ENCODE results near the gene CKS1B.

The CKS1B gene

DNA sequence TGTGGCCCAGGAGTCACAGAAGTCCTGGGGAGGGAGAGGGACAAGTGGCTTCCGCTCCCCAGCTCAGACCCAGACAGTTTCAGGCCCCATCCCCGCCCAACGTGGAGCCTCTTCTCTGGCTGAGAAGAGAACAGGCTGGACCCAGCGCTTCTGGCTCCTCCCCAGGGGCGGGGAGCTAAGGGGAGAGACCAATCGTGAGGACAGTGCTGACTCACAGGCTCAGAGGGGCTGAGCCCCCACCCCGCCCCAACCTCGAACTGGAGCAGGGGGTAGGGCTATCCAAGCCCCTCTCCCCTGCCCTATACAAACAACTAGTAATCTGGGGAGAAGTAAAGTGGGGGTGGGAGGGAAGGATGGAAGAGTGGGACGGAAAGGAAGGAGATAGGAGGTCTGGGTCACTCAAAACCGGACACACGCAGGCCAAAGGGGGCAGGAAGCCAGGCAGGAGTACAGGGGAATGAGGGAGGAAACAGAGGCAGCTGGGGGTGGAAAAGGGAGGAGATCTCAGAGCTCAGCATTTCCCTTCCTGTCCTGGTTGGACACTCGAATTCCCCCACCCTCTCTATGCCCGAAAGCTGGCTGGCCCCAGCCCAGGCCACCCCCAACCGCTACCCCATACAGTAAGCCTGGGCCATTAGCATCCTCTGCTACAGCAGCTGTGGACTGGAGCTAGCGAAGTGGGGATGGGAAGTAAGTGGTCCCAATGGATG lies 3.7 kb upstream of the CKS1B start, which contains the start of gene SHC1:
SHC1 (minus strand) TSS at position 117 of the 710 bp plus-strand sequence. CDS start 221 bp downstream, outside the sequence.
- Histone ChIP-seq H4K91ac (ENCODE audit: low read length) (peak within 1 kb of the TSS; percentile 99), H4K8ac (ENCODE audit: low read length) (peak within 1 kb of the TSS; percentile 90), H3K4me1 (ENCODE audit: control insufficient read depth, insufficient read depth, low read depth, low read length) (peaks cover 31% of the 10 kb centered on the region), H3K27ac (ENCODE audit: low read length, poor library complexity, severe bottlenecking) (peak within 1 kb of the TSS; percentile 100), H2BK15ac (ENCODE audit: low read depth, poor library complexity, severe bottlenecking) (peak within 1 kb of the TSS; percentile 92), H3K23ac (ENCODE audit: low read length in 2 of 2) (peak within 1 kb of the TSS in 1 of 2 experiments; percentile 92), H3K36me3 (ENCODE audit: control insufficient read depth in 1 of 2, insufficient read depth in 2 of 2, low read depth in 1 of 2, low read length in 2 of 2) (peaks cover 28% of the 10 kb centered on the region in 2 experiments), H3K9me3 (ENCODE audit: control insufficient read depth, low read length) (no peaks in the 10 kb centered on the region), H3K4me3 (ENCODE audit: insufficient read depth in 1 of 2, low read depth in 1 of 2, low read length in 2 of 2) (peak within 1 kb of the TSS; percentile 70 to 90), H3K27me3 (ENCODE audit: control insufficient read depth in 1 of 2, insufficient read depth in 1 of 2, low read length in 2 of 2) (no peaks in the 10 kb centered on the region), H3K14ac (ENCODE audit: low read length in 2 of 2) (peak within 1 kb of the TSS in 1 of 2 experiments; percentile 57), H3K4me2 (ENCODE audit: low read length, poor library complexity, severe bottlenecking) (peak within 1 kb of the TSS; percentile 89), H3K4ac (ENCODE audit: low read depth in 1 of 2, low read length in 2 of 2) (peak within 1 kb of the TSS; percentile 97 to 98), H2AFZ (ENCODE audit: low read depth, low read length) (no peak within 1 kb of the TSS), H2BK5ac (ENCODE audit: low read depth, low read length, poor library complexity, severe bottlenecking) (peak within 1 kb of the TSS; percentile 83), H3K9ac (ENCODE audit: low read length) (peak within 1 kb of the TSS; percentile 98), H2BK120ac (ENCODE audit: low read depth, low read length) (peak within 1 kb of the TSS; percentile 87), H2BK12ac (ENCODE audit: low read length in 2 of 2) (peak within 1 kb of the TSS; percentile 97 to 100), H3K79me1 (replicated peaks; ENCODE audit: low read length, poor library complexity, severe bottlenecking) (no peaks in the 10 kb centered on the region), H2AK5ac (ENCODE audit: low read length, severe bottlenecking) (peak within 1 kb of the TSS; percentile 100), H3K18ac (ENCODE audit: low read depth in 1 of 2, low read length in 2 of 2) (peak within 1 kb of the TSS; percentile 92 to 98)
- peak; percentile 96 for DNase-seq
- WGBS: 1% methylated on average over 7 of the region's 15 CpGs

DNA sequence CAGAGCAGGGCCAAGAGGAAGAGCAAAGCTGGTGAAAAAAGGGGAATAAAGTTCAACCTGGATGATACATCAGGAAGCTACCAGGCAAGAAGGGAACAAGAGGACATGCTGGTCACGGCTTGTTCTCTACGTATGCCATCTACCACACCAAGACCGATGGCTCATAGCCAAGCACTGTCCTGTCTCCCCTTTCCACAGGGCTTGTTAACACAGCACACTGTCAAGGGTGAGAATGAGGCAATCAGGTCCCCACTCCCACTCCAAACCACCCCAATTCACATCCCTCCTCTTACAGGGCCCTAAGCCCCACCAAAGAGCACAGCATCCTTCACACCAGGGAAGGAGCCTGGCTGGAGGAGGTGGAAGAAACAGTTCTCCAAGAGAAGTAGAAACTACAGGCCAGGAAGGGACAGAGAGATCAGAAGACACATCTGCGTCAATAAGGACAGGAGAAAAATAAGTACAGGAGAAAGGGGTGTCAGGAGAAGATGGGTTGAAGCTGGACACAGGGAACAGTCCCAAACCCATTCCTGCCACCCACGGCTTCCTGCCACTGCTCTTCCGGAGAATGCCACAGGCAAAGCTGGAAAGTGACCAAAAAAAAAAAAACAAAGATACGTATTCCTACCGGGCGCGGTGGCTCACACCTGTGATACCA lies 3.0 kb upstream of the CKS1B start:
- 57% methylated on average over 10 of the region's 10 CpGs for WGBS
- peak overlapping the region; percentile 100 for H2AK5ac ChIP-seq (ENCODE audit: low read length, severe bottlenecking)
- no peak overlapping the region for H2AFZ ChIP-seq (ENCODE audit: low read depth, low read length)

DNA sequence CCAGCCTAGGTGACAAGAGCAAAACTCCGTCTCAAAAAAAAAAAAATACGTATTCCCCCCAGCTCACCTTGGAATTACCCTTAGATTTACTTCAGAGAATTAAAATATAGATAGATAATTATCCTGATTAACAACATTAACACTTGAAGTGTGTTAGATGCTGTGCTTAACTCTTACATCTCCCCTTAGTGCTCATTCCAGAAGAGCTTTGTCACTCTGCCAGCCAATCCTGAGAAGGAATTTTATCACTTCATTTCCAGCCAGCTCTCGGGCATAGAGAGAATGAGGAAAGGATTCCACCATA lies 2.3 kb upstream of the CKS1B start:
- Histone ChIP-seq H3K14ac (ENCODE audit: low read length in 2 of 2) (no peak overlapping the region), H3K4me1 (ENCODE audit: control insufficient read depth, insufficient read depth, low read depth, low read length) (peaks cover 27% of the 10 kb centered on the region), H3K79me1 (replicated peaks; ENCODE audit: low read length, poor library complexity, severe bottlenecking) (no peaks in the 10 kb centered on the region), H3K36me3 (ENCODE audit: control insufficient read depth in 1 of 2, insufficient read depth in 2 of 2, low read depth in 1 of 2, low read length in 2 of 2) (peaks cover 15 to 16% of the 10 kb centered on the region in 2 experiments), H2BK12ac (ENCODE audit: low read length in 2 of 2) (peak overlapping the region; percentile 15 to 94), H4K8ac (ENCODE audit: low read length) (peak overlapping the region; percentile 8), H3K4me3 (ENCODE audit: insufficient read depth in 1 of 2, low read depth in 1 of 2, low read length in 2 of 2) (peak overlapping the region in 1 of 2 experiments; percentile 85), H2BK15ac (ENCODE audit: low read depth, poor library complexity, severe bottlenecking) (peak overlapping the region; percentile 15), H3K4me2 (ENCODE audit: low read length, poor library complexity, severe bottlenecking) (peak overlapping the region; percentile 53), H3K18ac (ENCODE audit: low read depth in 1 of 2, low read length in 2 of 2) (peak overlapping the region; percentile 49 to 94), H2AK5ac (ENCODE audit: low read length, severe bottlenecking) (peak overlapping the region; percentile 62), H3K23ac (ENCODE audit: low read length in 2 of 2) (no peak overlapping the region), H3K27me3 (ENCODE audit: control insufficient read depth in 1 of 2, insufficient read depth in 1 of 2, low read length in 2 of 2) (no peaks in the 10 kb centered on the region), H4K91ac (ENCODE audit: low read length) (peak overlapping the region; percentile 34), H2BK5ac (ENCODE audit: low read depth, low read length, poor library complexity, severe bottlenecking) (peak overlapping the region; percentile 3), H3K27ac (ENCODE audit: low read length, poor library complexity, severe bottlenecking) (peak overlapping the region; percentile 100), H2BK120ac (ENCODE audit: low read depth, low read length) (peak overlapping the region; percentile 8), H3K4ac (ENCODE audit: low read depth in 1 of 2, low read length in 2 of 2) (peak overlapping the region in 1 of 2 experiments; percentile 79), H3K9ac (ENCODE audit: low read length) (peak overlapping the region; percentile 98), H3K9me3 (ENCODE audit: control insufficient read depth, low read length) (no peaks in the 10 kb centered on the region), H2AFZ (ENCODE audit: low read depth, low read length) (no peak overlapping the region)
- no peak for DNase-seq
- no CpG with 5 or more reads among the region's 3 CpGs for WGBS

More for the DNA sequence above, 3.0 kb upstream of the CKS1B start:
- no peak for DNase-seq
- H3K4me1 ChIP-seq (ENCODE audit: control insufficient read depth, insufficient read depth, low read depth, low read length): peaks cover 27% of the 10 kb centered on the region
- H3K9ac ChIP-seq (ENCODE audit: low read length): peak overlapping the region; percentile 98
- H2BK120ac ChIP-seq (ENCODE audit: low read depth, low read length): peak overlapping the region; percentile 87
- H3K4me2 ChIP-seq (ENCODE audit: low read length, poor library complexity, severe bottlenecking): peak overlapping the region; percentile 62
- H4K8ac ChIP-seq (ENCODE audit: low read length): peak overlapping the region; percentile 90
- peak overlapping the region in 1 of 2 experiments; percentile 37 for H3K14ac ChIP-seq (ENCODE audit: low read length in 2 of 2)
- peak overlapping the region; percentile 92 to 98 for H3K18ac ChIP-seq (ENCODE audit: low read depth in 1 of 2, low read length in 2 of 2)
- H2BK12ac ChIP-seq (ENCODE audit: low read length in 2 of 2): peak overlapping the region; percentile 97 to 100
- H3K23ac ChIP-seq (ENCODE audit: low read length in 2 of 2): peak overlapping the region in 1 of 2 experiments; percentile 91
- peak overlapping the region; percentile 92 for H2BK15ac ChIP-seq (ENCODE audit: low read depth, poor library complexity, severe bottlenecking)
- H3K27ac ChIP-seq (ENCODE audit: low read length, poor library complexity, severe bottlenecking): peak overlapping the region; percentile 100
- H3K4ac ChIP-seq (ENCODE audit: low read depth in 1 of 2, low read length in 2 of 2): peak overlapping the region; percentile 97 to 98
- no peaks in the 10 kb centered on the region for H3K79me1 ChIP-seq (replicated peaks; ENCODE audit: low read length, poor library complexity, severe bottlenecking)
- H3K4me3 ChIP-seq (ENCODE audit: insufficient read depth in 1 of 2, low read depth in 1 of 2, low read length in 2 of 2): peak overlapping the region in 1 of 2 experiments; percentile 90
- H3K36me3 ChIP-seq (ENCODE audit: control insufficient read depth in 1 of 2, insufficient read depth in 2 of 2, low read depth in 1 of 2, low read length in 2 of 2): peaks cover 21% of the 10 kb centered on the region in 2 experiments
- H2BK5ac ChIP-seq (ENCODE audit: low read depth, low read length, poor library complexity, severe bottlenecking): peak overlapping the region; percentile 69
- no peaks in the 10 kb centered on the region for H3K27me3 ChIP-seq (ENCODE audit: control insufficient read depth in 1 of 2, insufficient read depth in 1 of 2, low read length in 2 of 2)
- H3K9me3 ChIP-seq (ENCODE audit: control insufficient read depth, low read length): no peaks in the 10 kb centered on the region
- H4K91ac ChIP-seq (ENCODE audit: low read length): peak overlapping the region; percentile 99
